K562 (cell line): Measurements from ENCODE around the gene CCDC3. TPM values are rescaled to one million over a fixed set of nuclear protein-coding genes. Genes with fewer than 3 reads are reported as not detected.

Experiments
- ATAC-seq: fragments of 200-7000 bp; cut with Tn5 transposase; 3 replicates; pipeline ENCODE4 v1.9.1; 2020; ENCODE audit warnings: moderate library complexity
- BruUV-seq: library from RNA; stranded (reverse); fragments of 400-500 nt; replicated peaks from 2 replicates; lab custom pipeline; 2021; lab: Mats Ljungman, UMichigan
- CTCF ChIA-PET: fragments of 300-600 bp; formaldehyde crosslinking; extraction: SDS; loops from one replicate; lab custom pipeline; 2021; ENCODE audit warnings: low intra/inter-chr PET ratio; lab: Yijun Ruan, JAX
- POLR2A ChIA-PET: fragments of 300-600, 350-650 bp; sonication (Branson Sonifier 250); formaldehyde crosslinking; extraction: SDS; loops from one replicate; lab custom pipeline; 2021; ENCODE audit warnings: antibody characterized with exemption, inconsistent platforms; lab: Yijun Ruan, JAX
- DNase-seq, 4 experiments: peaks; one replicate each; pipeline versions ENCODE4 v3.0.0 to v3.0.0-alpha.2; 2011 to 2018; ENCODE audit warnings: low spot score in 3 of 4, mixed read lengths in 3 of 4; ENCODE audit errors: extremely low read depth in 1 of 4
- FAIRE-seq: peaks from 2 replicates; lab custom pipeline; 2011; peaks lifted over from hg19 to GRCh38; lab: Jason Lieb, UNC
- H2AFZ ChIP-seq: 2 replicates; pipeline ENCODE4 v1.6.0; 2011; ENCODE audit warnings: low read depth, low read length, control low read depth, inconsistent platforms
- H3K27ac ChIP-seq: fragments of 200-600 bp; 3 replicates; pipeline ENCODE4 v1.8.0; 2011; ENCODE audit warnings: low read depth, mild to moderate bottlenecking, control low read depth, inconsistent platforms, low read length, moderate library complexity, mixed read lengths; ENCODE audit errors: extremely low read depth
- H3K27me3 ChIP-seq, 2 experiments: fragments of 300-600 bp in 1 of 2; 2 replicates in 1 of 2; 3 replicates in 1 of 2; pipeline versions ENCODE4 v1.6.0 to v1.8.0; 2011; ENCODE audit warnings: inconsistent platforms in 2 of 2, low read length in 2 of 2, mild to moderate bottlenecking in 1 of 2, mixed read lengths in 1 of 2, moderate library complexity in 1 of 2; ENCODE audit not compliant: control insufficient read depth in 2 of 2, insufficient read depth in 2 of 2
- H3K36me3 ChIP-seq: fragments of 300-600 bp; 3 replicates; pipeline ENCODE4 v1.8.0; 2011; ENCODE audit warnings: mild to moderate bottlenecking, low read length, inconsistent platforms; ENCODE audit not compliant: control insufficient read depth, insufficient read depth
- H3K4me1 ChIP-seq, 2 experiments: fragments of 200-600 bp in 1 of 2; replicated peaks in 1 of 2; 2 replicates in 1 of 2; 3 replicates in 1 of 2; pipeline versions ENCODE4 v1.5.1 to v1.8.0; 2011; ENCODE audit warnings: inconsistent platforms in 2 of 2, low read length in 2 of 2, mild to moderate bottlenecking in 1 of 2, mixed read lengths in 1 of 2, moderate library complexity in 1 of 2; ENCODE audit not compliant: control insufficient read depth in 2 of 2, insufficient read depth in 2 of 2
- H3K4me2 ChIP-seq: 2 replicates; pipeline ENCODE4 v1.6.1; 2011; ENCODE audit warnings: low read length, control low read depth, inconsistent platforms, mixed read lengths; ENCODE audit not compliant: insufficient read depth
- H3K4me3 ChIP-seq: fragments of 200-600 bp; sonication (generic), shearing (Covaris generic); 2 replicates; pipeline ENCODE4 v1.5.1; 2016; ENCODE audit warnings: control low read depth, inconsistent platforms
- H3K79me2 ChIP-seq: fragments of 200-600 bp; 3 replicates; pipeline ENCODE4 v1.8.0; 2011; ENCODE audit warnings: low read length, inconsistent platforms; ENCODE audit not compliant: control insufficient read depth, insufficient read depth
- H3K9ac ChIP-seq, 2 experiments: 2 replicates each; pipeline versions ENCODE4 v1.6.0 to v1.6.1; 2011; ENCODE audit warnings: low read depth in 2 of 2, low read length in 2 of 2, control low read depth in 1 of 2, inconsistent platforms in 1 of 2, mild to moderate bottlenecking in 1 of 2, mixed read lengths in 1 of 2; ENCODE audit not compliant: insufficient read depth in 1 of 2
- H3K9me1 ChIP-seq: one replicate; pipeline ENCODE4 v1.6.0; 2011; ENCODE audit warnings: inconsistent platforms, mild to moderate bottlenecking, low read length, moderate library complexity; ENCODE audit not compliant: control insufficient read depth, insufficient read depth
- H3K9me3 ChIP-seq: replicated peaks from 2 replicates; pipeline ENCODE4 v1.5.1; 2011; ENCODE audit warnings: low read depth, low read length, inconsistent platforms; ENCODE audit not compliant: control insufficient read depth, insufficient read depth
- H4K20me1 ChIP-seq: replicated peaks from 2 replicates; pipeline ENCODE4 v1.6.1; 2011; ENCODE audit warnings: low read length, inconsistent platforms, mixed read lengths; ENCODE audit not compliant: control insufficient read depth, insufficient read depth
- ARID3B ChIP-seq: fragments of 250-450 bp; sonication (Bioruptor Pico); IDR thresholded peaks from 2 replicates; pipeline ENCODE4 v1.4.0; 2020; ENCODE audit warnings: borderline replicate concordance
- CXXC5 ChIP-seq: fragments of 250-450 bp; sonication (Bioruptor Pico); IDR thresholded peaks from 2 replicates; pipeline ENCODE4 v1.8.0; 2022; ENCODE audit warnings: inconsistent platforms, mild to moderate bottlenecking, moderate library complexity
- ELF1 ChIP-seq: fragments of 200-800 bp; sonication (Bioruptor generic); IDR thresholded peaks from 2 replicates; pipeline ENCODE4 v1.6.1; 2016; ENCODE audit warnings: missing genetic modification characterization, missing compliant biosample characterization
- GTF2A2 ChIP-seq: IDR thresholded peaks from 2 replicates; pipeline ENCODE4 v1.6.1; 2016; ENCODE audit warnings: mild to moderate bottlenecking, missing genetic modification characterization, missing compliant biosample characterization
- HDAC8 ChIP-seq: fragments of 450-650 bp; IDR thresholded peaks from 2 replicates; pipeline ENCODE4 v1.6.1; 2016; ENCODE audit warnings: mild to moderate bottlenecking, missing genetic modification characterization, moderate library complexity, missing compliant biosample characterization
- NBN ChIP-seq: fragments of 450-650 bp; IDR thresholded peaks from 2 replicates; pipeline ENCODE4 v1.6.1; 2016; ENCODE audit warnings: low read depth, mild to moderate bottlenecking
- NCOA2 ChIP-seq, 2 experiments: fragments of 450-650 bp; IDR thresholded peaks; 2 replicates each; pipeline ENCODE4 v1.6.1; 2018; ENCODE audit warnings: mild to moderate bottlenecking in 2 of 2, moderate library complexity in 1 of 2; ENCODE audit not compliant: partially characterized antibody in 2 of 2
- NFYB ChIP-seq: IDR thresholded peaks from 2 replicates; pipeline ENCODE4 v1.6.1; 2011; ENCODE audit warnings: mild to moderate bottlenecking, moderate library complexity; ENCODE audit not compliant: insufficient read length; ENCODE audit errors: extremely low read depth
- POLR2A ChIP-seq: fragments of 450-650 bp; conservative IDR thresholded peaks from 2 replicates; pipeline ENCODE4 v1.6.1; 2016
- SETDB1 ChIP-seq: IDR thresholded peaks from one replicate; pipeline ENCODE4 v1.6.1; 2012; ENCODE audit warnings: low read length, control low read depth, inconsistent platforms
- SRSF1 ChIP-seq: fragments of 200-400 bp; formaldehyde crosslinking; IDR thresholded peaks from 2 replicates; pipeline ENCODE4 v1.6.1; 2017; ENCODE audit warnings: mild to moderate bottlenecking, low read depth, low read length, moderate library complexity
- TAF9B ChIP-seq: fragments of 450-650 bp; IDR thresholded peaks from 2 replicates; pipeline ENCODE4 v1.6.1; 2018; ENCODE audit warnings: mild to moderate bottlenecking; ENCODE audit not compliant: partially characterized antibody
- TGIF2 ChIP-seq: sonication (generic); formaldehyde crosslinking; IDR thresholded peaks from 2 replicates; pipeline ENCODE4 v1.8.1; 2022; ENCODE audit warnings: mild to moderate bottlenecking, missing genetic modification reagents, moderate library complexity
- ZKSCAN8 ChIP-seq: fragments of 200-800 bp; sonication (Bioruptor generic); IDR thresholded peaks from 2 replicates; pipeline ENCODE4 v1.6.1; 2016; ENCODE audit warnings: missing genetic modification characterization, missing compliant biosample characterization
- WGBS: fragments of 100-300 bp; shearing (Covaris generic); methylation state at CpG from one replicate; pipeline ENCODE4 v1.1.6; 2016; ENCODE audit warnings: low coverage, mixed read lengths; ENCODE audit not compliant: insufficient coverage; ENCODE audit errors: missing lambda C conversion rate; 5-methylcytosine and 5-hydroxymethylcytosine counted together
- in situ Hi-C: fragments of 300-500 bp; cut with MboI; formaldehyde crosslinking; loops from 4 replicates; pipeline ENCODE4 v1.15.0; 2018; ENCODE audit warnings: inconsistent platforms, mixed read lengths
- intact Hi-C: fragments of 100-400 bp; cut with micrococcal nuclease; formaldehyde crosslinking; loops from 2 replicates; pipeline ENCODE4 v1.14.2; 2022
- polyA plus RNA-seq, 8 experiments: library from polyadenylated mRNA; depleted of rRNA in 4 of 8; stranded (reverse) in 5 of 8; unstranded in 3 of 8; fragments of >200 nt; fragmentation: Nextera tagmentation in 2 of 8; fragmentation: Illumina TruSeq in 1 of 8; extraction: Ambion mirVana in 2 of 8; extraction: Trizol in 1 of 8; gene quantifications; 2 replicates each; pipeline versions ENCODE4 v1.2.1 to v1.2.3, GENCODE V29; 2011 to 2014; ENCODE audit warnings: inconsistent platforms in 1 of 8, missing spikeins in 1 of 8
- total RNA-seq, 7 experiments: library from RNA; depleted of rRNA in 6 of 7; stranded (reverse); fragments of >200 nt in 6 of 7; fragmentation: Illumina TruSeq in 2 of 7; extraction: Trizol in 2 of 7; gene quantifications; 2 replicates each; pipeline versions ENCODE4 v1.2.1 to v1.2.3, GENCODE V29; 2011 to 2021; ENCODE audit warnings: low replicate concordance in 1 of 7
- TF ChIP-seq, protein P1 (sequence below): sonication (generic); formaldehyde crosslinking; IDR thresholded peaks from 2 replicates; pipeline ENCODE4 v1.8.0; 2022; ENCODE audit warnings: missing genetic modification reagents, mild to moderate bottlenecking, moderate library complexity, borderline replicate concordance

CCDC3 gene
- total and polyA plus RNA-seq, 9 of the 15 experiments (the other 6 are each of a cell fraction or from before 2014, with no cell fraction given), result not detected

DNA sequence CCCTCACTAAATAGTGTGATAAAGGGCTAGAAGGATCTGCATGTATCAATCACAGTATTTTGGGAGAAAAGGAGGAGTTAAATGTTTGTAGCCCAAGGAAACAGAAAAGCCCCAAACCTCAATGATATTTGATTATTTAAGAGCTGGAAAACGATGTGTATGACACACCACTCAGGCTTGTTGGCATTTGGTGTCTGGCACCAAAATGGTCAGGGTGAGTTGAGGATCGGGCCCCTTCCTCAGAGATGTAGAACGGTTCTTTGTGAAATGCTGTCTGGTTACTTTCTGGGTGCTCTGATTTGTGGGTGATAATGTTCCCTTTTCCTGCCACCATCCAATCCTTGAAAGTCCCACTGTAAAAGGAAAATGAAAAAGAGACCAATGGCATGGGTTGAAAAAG is 113.7 kb downstream of the CCDC3 start (continued):
- TF ChIP-seq SRSF1 (no peak), HDAC8 (tag) (no peak), NCOA2 (IDR thresholded peaks at IDR 0.05; ENCODE audit: partially characterized antibody in 2 of 2) (no peak), ARID3B (CRISPR knock-in tag) (no peak)
- TF ChIP-seq, all 486 proteins: peak for 0

- FAIRE-seq (no peak), ATAC-seq (no peak), DNase-seq (no peak)
- TF ChIP-seq GTF2A2 (tag) (no peak), NFYB (no peak), CXXC5 (CRISPR knock-in tag) (no peak), ELF1 (tag) (no peak), ZKSCAN8 (no peak), TGIF2 (no peak), POLR2A (no peak), SETDB1 (no peak), TAF9B (no peak), NBN (no peak)
- TF ChIP-seq, protein P1, sequence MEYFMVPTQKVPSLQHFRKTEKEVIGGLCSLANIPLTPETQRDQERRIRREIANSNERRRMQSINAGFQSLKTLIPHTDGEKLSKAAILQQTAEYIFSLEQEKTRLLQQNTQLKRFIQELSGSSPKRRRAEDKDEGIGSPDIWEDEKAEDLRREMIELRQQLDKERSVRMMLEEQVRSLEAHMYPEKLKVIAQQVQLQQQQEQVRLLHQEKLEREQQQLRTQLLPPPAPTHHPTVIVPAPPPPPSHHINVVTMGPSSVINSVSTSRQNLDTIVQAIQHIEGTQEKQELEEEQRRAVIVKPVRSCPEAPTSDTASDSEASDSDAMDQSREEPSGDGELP, result no peak
- no peaks in the 10 kb centered on the region for H3K9me1 ChIP-seq
- no peaks in the 10 kb centered on the region for H4K20me1 ChIP-seq
- H3K36me3 ChIP-seq, result no peaks in the 10 kb centered on the region
- 0% methylated on average over 6 of the region's 6 CpGs for WGBS
- no peaks in the 10 kb centered on the region for H3K9me3 ChIP-seq
- H3K9ac ChIP-seq, result no peak overlapping the region
- in situ Hi-C loops, result no loop called here
- H3K4me2 ChIP-seq, result no peak overlapping the region
- ChIA-PET CTCF (no interaction called here), POLR2A (no interaction called here)
- H3K79me2 ChIP-seq, result no peaks in the 10 kb centered on the region
- intact Hi-C loops, result no loop called here
- no TSS peak for BruUV-seq
- H2AFZ ChIP-seq, result no peak overlapping the region
- no peaks in the 10 kb centered on the region for H3K4me1 ChIP-seq
- H3K4me3 ChIP-seq, result no peak overlapping the region
- no peaks in the 10 kb centered on the region for H3K27me3 ChIP-seq
- no peak overlapping the region for H3K27ac ChIP-seq
Observed at GRCh38 chr10:12884851-12885250, 116.7 kb downstream of the CCDC3 start.
